Fibroblast of skin of scalp (primary cell): ENCODE measurements around the gene S1PR5.

Experiments used
- DNase-seq: peaks from one replicate; pipeline ENCODE4 v3.0.0-alpha.2; 2013

The S1PR5 gene

DNA sequence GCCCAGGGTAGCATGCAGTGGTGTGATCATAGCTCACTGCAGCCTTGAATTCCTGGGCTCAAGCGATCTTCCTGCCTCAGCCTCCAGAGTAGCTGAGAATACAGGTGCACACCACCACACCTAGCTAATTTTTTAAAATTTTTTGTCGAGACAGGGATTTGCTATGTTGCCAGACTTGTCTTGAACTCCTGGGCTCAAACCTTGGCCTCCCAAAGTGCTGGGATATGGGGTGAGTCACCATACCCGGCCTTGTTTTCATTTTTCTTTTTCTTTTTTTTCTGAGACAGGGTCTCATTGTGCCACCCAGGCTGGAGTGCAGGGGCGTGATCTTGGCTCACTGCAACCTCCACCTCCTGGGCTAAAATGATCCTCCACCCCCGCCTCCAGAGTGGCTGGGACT, 52.8 kb downstream of the S1PR5 start:
- DNase-seq: no peak
